T-helper 17 cell (primary cell): ENCODE measurements around the gene PRRC2B. TPM values are rescaled to one million over a fixed set of nuclear protein-coding genes. Genes with fewer than 3 reads are reported as not detected.

ENCODE experiments used
- ATAC-seq: fragments of 150-1000 bp; cut with Tn5 transposase; 2 replicates; pipeline ENCODE4 v1.10.0; 2021; ENCODE audit warnings: mild to moderate bottlenecking, moderate library complexity
- DNase-seq, 3 donors: peaks; one replicate each; pipeline versions ENCODE4 v3.0.0 to v3.0.0-alpha.2; 2020 to 2021
- H3K9me3 ChIP-seq: one replicate; pipeline ENCODE4 v1.7.0; 2013; ENCODE audit warnings: low read length, mild to moderate bottlenecking; ENCODE audit not compliant: control insufficient read depth, poor library complexity, severe bottlenecking
- H3K27ac Mint-ChIP-seq: one replicate; pipeline ENCODE4 v1.8.0; 2022; ENCODE audit warnings: mild to moderate bottlenecking, moderate library complexity, mixed read lengths
- H3K27me3 Mint-ChIP-seq: one replicate; pipeline ENCODE4 v1.8.0; 2022; ENCODE audit warnings: mixed read lengths
- H3K36me3 Mint-ChIP-seq: one replicate; pipeline ENCODE4 v1.8.0; 2022; ENCODE audit warnings: low read depth, mixed read lengths
- H3K4me1 Mint-ChIP-seq: one replicate; pipeline ENCODE4 v1.8.0; 2022; ENCODE audit warnings: mild to moderate bottlenecking, mixed read lengths
- H3K4me3 Mint-ChIP-seq: one replicate; pipeline ENCODE4 v1.8.0; 2022; ENCODE audit warnings: mild to moderate bottlenecking, moderate library complexity, mixed read lengths
- total RNA-seq, 4 donors: library from RNA in 2 of 4; stranded (reverse) in 2 of 4; gene quantifications; one replicate each; pipeline ENCODE4 v1.2.3 and lab custom pipeline; 2022 to 2026

The PRRC2B gene
- total RNA-seq, 2 donors from 2014 or later: 193 to 241 TPM

DNA sequence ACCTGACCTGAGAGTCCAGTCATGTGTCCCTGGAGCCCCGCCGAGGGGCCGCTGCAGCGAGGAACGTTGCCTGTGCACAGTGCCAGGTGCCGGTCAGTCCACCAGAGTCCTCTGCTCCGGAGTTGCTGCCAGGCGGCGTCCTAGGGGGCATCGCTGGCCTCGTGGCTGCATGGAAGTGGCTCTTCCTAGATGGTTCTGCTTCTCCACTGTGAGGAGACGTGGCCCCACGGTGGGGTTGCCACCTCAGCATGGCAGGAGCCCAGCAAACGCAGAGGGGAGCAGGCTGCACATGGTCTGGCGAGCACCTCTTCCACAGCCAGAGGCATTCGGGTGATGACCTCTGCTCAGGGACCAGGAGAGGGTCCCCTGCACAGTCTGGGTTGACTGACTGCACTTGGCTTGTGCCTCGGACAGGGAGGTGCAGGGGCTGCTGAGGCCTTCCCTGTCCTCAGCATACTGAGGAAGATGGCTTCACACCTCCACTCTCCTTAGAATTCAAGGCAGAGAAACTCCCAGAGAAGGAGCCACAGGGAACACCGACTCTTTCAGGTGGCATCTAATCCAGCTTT is 83.0 kb downstream of the PRRC2B start:
- Mint-ChIP-seq H3K36me3 (peaks cover 12% of the 10 kb centered on the region), H3K4me1 (peaks cover 5% of the 10 kb centered on the region), H3K27ac (peak overlapping the region; percentile 69), H3K27me3 (no peaks in the 10 kb centered on the region), H3K4me3 (no peak overlapping the region)
- H3K9me3 ChIP-seq: no peaks in the 10 kb centered on the region
- ATAC-seq (no peak), DNase-seq (no peak)

DNA sequence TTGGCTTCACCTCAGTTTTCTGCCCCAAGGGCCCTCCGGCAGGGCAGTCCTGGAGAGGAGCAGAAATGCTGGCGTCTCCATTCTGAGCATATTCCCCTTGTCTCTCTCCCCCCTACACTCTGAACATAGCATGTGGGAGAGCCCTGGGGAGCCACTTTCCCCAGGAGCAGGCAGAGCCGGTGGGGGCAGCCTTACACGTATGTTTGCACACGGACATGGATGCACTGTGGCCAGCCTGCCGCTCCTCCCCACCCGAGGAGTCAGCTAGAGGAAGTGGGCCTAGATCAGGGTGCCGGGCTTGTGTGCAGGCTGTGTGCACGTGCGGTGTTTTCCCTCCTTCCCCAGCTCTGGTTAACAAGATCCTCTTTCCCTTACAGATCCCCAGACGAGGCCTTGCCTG is 83.5 kb downstream of the PRRC2B start:
- no peaks in the 10 kb centered on the region for H3K9me3 ChIP-seq
- DNase-seq: no peak
- H3K4me1 Mint-ChIP-seq: peaks cover 8% of the 10 kb centered on the region
- H3K27ac Mint-ChIP-seq: peak overlapping the region; percentile 69
- H3K36me3 Mint-ChIP-seq: peaks cover 14% of the 10 kb centered on the region
- no peaks in the 10 kb centered on the region for H3K27me3 Mint-ChIP-seq
- ATAC-seq: no peak
- H3K4me3 Mint-ChIP-seq: no peak overlapping the region

DNA sequence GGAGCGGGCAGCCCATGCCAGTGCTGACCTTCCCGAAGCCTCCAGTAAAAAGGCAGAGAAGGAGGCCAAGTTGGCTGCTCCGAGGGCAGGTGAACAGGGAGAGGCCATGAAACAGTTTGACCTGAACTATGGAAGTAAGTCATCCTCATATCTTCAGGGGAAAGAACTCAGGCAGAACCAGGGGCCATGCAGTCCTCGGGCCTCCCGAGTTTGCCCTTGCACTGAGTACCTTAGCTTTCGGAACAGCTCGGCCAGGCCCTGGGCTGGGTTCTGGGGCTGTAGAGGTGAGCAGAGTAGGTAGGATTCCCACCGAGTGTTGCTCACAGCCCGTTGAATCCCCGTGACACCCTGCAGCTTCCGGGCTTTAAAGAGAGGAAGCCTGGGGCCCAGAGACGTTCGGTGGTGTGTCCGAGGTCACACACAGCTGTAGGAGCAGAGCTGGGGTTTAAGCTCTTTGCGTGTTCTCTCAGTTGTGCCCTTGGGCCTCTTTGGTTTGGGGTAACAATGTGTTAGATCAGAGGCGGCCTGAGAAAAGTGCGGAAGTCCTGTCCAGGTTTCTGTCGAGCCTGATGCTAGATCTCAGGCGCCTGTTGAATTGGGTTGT is 84.0 kb downstream of the PRRC2B start:
- H3K27me3 Mint-ChIP-seq: no peaks in the 10 kb centered on the region
- H3K36me3 Mint-ChIP-seq: peaks cover 11% of the 10 kb centered on the region
- peak overlapping the region; percentile 69 for H3K27ac Mint-ChIP-seq
- DNase-seq: no peak
- H3K4me3 Mint-ChIP-seq: no peak overlapping the region
- no peak for ATAC-seq
- H3K4me1 Mint-ChIP-seq: peaks cover 5% of the 10 kb centered on the region
- no peaks in the 10 kb centered on the region for H3K9me3 ChIP-seq

DNA sequence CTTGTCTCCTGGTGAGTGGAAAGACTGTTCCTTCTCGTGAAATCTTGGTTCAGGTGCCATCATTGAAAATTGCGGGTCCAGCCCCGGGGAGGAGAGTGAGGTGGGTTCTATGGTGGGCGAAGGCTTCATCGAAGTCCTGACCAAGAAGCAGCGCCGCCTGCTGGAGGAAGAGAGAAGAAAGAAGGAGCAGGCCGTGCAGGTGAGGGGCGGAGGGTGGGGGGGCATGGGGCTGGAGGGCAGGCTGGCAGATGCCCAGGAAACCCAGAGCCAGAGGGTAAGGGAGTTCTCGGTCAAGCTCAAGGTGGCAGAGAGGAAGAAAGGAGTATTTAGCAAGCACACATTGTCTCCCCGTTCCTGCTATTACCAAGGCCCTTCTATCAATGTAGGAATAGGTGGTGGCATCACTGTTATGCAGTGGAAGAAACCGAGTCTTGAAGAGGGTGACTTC is 84.6 kb downstream of the PRRC2B start:
- ATAC-seq (peak; percentile 59), DNase-seq (peak; percentile 33 to 52 (median 34))
- H3K27me3 Mint-ChIP-seq: no peaks in the 10 kb centered on the region
- no peaks in the 10 kb centered on the region for H3K9me3 ChIP-seq
- H3K4me3 Mint-ChIP-seq: no peak overlapping the region
- peaks cover 9% of the 10 kb centered on the region for H3K36me3 Mint-ChIP-seq
- peaks cover 5% of the 10 kb centered on the region for H3K4me1 Mint-ChIP-seq
- peak overlapping the region; percentile 69 for H3K27ac Mint-ChIP-seq

DNA sequence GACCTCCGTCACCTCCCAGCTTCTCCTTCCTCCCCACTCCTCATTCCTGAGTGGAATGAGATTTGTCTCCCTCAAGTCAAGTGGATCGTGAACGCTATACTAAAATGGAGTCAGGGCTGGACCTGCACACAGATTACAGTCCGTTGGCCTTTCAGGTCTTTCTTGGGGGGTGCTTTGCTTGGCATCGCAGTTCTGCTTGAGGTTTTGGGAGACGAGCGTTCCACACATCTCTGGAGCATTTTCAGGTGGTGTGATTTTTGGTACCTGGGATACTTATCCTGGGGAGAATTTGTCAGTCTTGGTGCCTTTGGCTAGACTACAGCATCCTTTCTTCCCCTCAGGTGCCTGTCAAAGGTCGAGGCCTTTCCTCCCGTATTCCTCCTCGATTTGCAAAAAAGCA is 85.0 kb downstream of the PRRC2B start:
- peak overlapping the region; percentile 33 for H3K4me3 Mint-ChIP-seq

DNA sequence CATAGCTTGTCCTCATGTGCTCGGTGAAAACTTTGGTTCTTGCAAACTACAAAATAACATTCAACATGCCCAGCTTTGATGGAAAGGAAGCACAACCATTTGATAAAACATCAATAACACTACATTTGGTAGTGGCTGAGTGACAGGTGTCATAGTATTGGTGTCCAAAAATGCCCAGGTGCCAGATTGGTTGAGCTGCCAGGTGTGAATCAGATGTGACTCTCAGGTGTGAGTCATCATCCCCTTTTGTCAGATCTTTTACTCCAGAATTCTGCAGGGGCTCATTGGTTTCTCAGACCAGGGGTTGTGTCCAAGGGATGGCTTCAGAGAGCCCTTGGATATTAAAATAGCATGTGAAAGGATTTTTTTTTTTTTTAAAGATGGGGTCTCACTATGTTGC is 86.4 kb downstream of the PRRC2B start:
- H3K9me3 ChIP-seq: no peaks in the 10 kb centered on the region
- DNase-seq: no peak
- Mint-ChIP-seq H3K36me3 (peaks cover 2% of the 10 kb centered on the region), H3K27me3 (no peaks in the 10 kb centered on the region), H3K27ac (no peak overlapping the region), H3K4me3 (no peak overlapping the region), H3K4me1 (peaks cover 5% of the 10 kb centered on the region)
- no peak for ATAC-seq

More for the DNA sequence above, 85.0 kb downstream of the PRRC2B start:
- Mint-ChIP-seq H3K27me3 (no peaks in the 10 kb centered on the region), H3K36me3 (peaks cover 7% of the 10 kb centered on the region), H3K4me1 (peaks cover 5% of the 10 kb centered on the region), H3K27ac (no peak overlapping the region)
- DNase-seq (no peak), ATAC-seq (no peak)
- H3K9me3 ChIP-seq: no peaks in the 10 kb centered on the region

DNA sequence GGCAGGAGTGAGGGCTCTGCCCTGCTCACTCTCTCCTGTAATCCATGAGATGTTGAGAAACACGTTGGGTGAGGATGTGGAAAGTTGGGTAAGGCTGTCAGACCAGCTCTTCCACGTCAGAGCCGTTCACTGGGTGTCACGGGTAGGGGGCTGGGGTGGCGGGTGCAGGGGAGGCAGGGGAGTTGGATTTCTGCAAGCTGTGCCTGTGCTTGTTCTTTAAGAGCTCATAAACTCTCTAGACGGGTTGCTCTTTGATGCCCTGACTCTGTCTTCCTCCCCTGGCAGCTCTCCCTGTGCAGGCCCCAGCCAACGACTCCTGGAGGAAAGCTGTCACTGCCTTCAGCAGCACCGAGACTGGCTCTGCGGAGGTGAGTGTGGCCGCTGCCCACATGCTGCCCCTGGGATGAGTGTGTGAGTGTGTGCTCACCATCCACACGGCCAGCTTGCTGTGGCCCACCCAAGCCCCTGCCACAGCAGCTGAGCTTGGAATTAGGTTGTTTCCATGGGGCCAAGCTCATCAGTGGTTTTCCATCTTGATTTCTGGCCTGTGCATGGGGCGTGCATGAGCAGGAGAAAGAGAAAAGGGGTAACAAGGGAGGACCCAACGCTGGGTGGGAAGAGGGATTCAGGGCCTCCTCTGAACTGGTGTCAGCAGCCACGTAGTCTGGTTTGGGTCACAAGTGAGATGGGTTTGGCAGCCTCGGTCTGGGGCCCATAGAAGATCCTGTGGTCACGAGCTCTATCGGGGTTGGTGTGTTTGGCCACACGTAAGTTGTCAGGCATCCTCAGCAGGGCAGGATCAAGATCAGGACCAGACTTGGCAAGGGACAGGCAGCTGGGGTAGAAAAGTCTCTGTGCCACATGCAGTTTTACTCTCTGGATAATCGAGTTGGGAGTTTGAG is 87.8 kb downstream of the PRRC2B start:
- H3K9me3 ChIP-seq: no peaks in the 10 kb centered on the region
- Mint-ChIP-seq H3K36me3 (peaks cover 3% of the 10 kb centered on the region), H3K4me1 (peaks cover 5% of the 10 kb centered on the region), H3K27me3 (no peaks in the 10 kb centered on the region), H3K27ac (no peak overlapping the region), H3K4me3 (peak overlapping the region; percentile 56)
- ATAC-seq (no peak), DNase-seq (no peak)

DNA sequence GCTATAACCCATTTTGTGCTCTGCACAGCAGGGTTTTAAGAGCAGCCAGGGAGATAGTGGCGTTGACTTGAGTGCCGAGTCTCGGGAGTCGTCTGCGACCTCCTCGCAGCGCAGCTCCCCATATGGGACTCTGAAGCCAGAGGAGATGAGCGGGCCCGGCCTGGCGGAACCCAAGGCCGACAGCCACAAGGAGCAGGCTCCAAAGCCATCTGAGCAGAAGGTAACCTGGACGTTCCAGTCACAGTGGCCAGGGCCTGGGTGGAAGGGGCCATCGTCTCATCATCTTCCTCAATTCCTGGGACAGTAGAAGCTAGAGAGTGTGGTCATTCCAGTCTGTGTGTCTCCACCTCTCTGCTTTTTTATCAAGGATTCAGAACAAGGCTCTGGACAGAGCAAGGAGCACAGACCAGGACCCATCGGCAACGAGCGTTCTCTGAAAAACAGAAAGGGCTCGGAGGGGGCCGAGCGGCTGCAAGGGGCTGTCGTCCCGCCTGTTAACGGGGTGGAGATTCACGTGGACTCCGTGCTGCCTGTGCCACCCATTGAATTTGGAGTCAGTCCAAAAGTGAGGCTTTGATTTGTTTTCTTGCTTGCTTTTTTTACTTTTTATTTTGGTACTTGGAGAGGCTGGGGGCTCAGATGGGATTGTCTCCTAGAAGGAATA is 88.6 kb downstream of the PRRC2B start:
- Mint-ChIP-seq H3K27ac (peak overlapping the region; percentile 72), H3K27me3 (no peaks in the 10 kb centered on the region), H3K4me3 (peak overlapping the region; percentile 56), H3K36me3 (peaks cover 5% of the 10 kb centered on the region), H3K4me1 (peaks cover 5% of the 10 kb centered on the region)
- ATAC-seq: no peak
- no peaks in the 10 kb centered on the region for H3K9me3 ChIP-seq
- no peak for DNase-seq

DNA sequence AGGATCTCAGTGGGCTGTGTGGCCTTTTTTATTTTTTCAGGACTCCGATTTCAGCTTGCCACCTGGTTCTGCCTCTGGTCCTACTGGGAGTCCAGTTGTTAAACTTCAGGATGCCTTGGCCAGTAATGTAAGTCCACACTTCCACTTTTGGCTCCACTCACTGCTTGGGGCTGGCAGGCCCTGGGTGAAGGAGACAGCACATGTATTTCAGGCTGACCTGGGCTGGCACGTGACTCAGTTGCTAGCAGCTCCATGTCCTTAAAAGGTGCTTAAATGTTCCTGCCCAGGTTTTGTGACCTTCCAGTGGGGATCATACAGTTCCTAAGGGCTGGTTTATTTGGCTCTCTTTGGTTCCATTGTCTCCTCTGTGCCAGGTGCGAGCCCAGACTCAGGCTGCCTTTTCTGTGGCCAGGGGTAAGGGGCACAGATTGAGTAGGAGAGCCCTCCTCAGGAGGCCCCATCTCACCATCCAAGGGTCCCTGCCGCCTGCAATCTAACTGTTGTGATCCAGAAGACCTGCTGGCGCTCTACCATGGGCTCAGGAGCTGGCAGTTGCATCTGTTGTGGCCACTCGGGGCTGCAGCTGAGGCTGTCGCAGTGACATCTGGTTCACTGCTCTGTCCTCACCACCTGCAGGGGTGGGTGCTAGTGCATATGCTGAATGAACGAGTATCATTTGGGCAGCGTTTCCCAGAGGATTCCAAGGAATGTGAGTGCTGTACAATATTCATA is 89.6 kb downstream of the PRRC2B start:
- Mint-ChIP-seq H3K4me1 (peaks cover 3% of the 10 kb centered on the region), H3K36me3 (peaks cover 6% of the 10 kb centered on the region), H3K4me3 (no peak overlapping the region), H3K27me3 (no peaks in the 10 kb centered on the region), H3K27ac (peak overlapping the region; percentile 72)
- H3K9me3 ChIP-seq: no peaks in the 10 kb centered on the region
- ATAC-seq (no peak), DNase-seq (no peak)

DNA sequence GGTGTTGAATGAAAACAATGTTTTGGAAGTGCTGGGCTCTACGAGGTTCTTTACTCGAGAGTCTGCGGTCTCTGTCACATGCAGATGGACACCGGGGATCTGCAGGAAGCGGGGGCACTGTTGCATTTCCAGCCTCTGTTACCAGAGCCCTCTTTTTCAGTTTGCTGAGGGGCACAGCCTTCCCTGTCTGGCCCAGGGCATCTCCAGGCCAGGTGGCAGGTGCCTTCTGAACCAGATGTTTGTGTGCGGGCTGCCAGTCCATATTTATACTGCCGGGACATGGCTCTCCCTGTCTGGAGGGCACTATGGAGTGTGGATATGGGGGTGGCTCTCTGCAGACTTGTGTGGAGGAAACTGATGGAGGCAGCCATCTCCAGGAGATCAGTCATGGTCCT is 90.2 kb downstream of the PRRC2B start:
- DNase-seq: no peak
- H3K36me3 Mint-ChIP-seq: peaks cover 9% of the 10 kb centered on the region

DNA sequence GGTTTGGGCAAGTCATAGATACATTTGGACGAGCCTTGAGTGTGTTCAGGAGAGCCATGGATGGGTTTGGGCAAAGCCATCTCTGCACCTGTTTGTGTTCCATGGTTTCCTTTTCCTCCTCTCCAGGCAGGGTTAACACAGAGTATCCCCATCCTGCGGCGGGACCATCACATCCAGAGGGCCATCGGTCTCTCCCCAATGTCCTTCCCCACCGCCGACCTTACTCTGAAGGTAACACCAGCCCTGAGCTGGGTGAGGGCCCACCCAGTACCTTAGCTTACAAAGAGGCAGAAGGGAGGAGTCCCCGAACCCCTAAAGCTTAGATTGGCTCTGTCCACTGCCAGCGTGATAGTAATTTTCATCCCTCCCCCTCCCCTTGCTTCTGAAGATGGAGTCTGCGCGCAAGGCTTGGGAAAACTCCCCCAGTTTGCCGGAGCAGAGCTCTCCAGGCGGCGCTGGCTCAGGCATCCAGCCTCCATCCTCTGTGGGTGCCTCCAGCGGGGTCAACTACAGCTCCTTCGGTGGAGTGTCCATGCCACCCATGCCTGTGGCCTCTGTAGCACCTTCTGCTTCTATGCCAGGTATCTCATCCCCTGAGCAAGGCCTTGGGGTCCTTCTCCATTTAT is 90.8 kb downstream of the PRRC2B start:
- DNase-seq (no peak), ATAC-seq (no peak)
- Mint-ChIP-seq H3K36me3 (peaks cover 12% of the 10 kb centered on the region), H3K4me3 (no peak overlapping the region), H3K4me1 (peaks cover 8% of the 10 kb centered on the region), H3K27ac (no peak overlapping the region), H3K27me3 (no peaks in the 10 kb centered on the region)
- H3K9me3 ChIP-seq: no peaks in the 10 kb centered on the region

More for the DNA sequence above, 90.2 kb downstream of the PRRC2B start:
- Mint-ChIP-seq H3K4me3 (no peak overlapping the region), H3K4me1 (peaks cover 8% of the 10 kb centered on the region), H3K27ac (no peak overlapping the region), H3K27me3 (no peaks in the 10 kb centered on the region)
- no peak for ATAC-seq
- no peaks in the 10 kb centered on the region for H3K9me3 ChIP-seq

DNA sequence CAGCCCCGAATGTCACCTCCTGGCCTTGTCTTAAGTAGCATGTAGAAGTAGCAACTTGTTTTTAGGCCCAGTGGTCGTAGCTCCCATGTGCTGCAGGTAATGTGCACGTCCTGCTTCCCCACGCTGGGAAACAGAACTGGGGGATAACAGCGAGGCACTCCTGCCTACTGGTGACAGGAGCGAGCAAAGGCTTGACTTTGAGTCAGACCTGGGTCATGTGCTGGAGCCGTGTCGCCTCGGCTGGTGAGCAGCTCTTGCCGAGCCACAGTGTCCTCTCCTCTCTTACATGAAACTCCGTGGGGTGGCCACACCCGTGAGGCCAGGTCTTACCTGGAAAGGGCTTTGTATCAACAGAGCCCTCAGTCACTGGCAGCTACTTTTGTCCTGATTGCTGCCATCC is 91.3 kb downstream of the PRRC2B start:
- ATAC-seq (no peak), DNase-seq (no peak)
- H3K27me3 Mint-ChIP-seq: no peaks in the 10 kb centered on the region
- H3K36me3 Mint-ChIP-seq: peaks cover 15% of the 10 kb centered on the region
- H3K27ac Mint-ChIP-seq: no peak overlapping the region
- H3K9me3 ChIP-seq: no peaks in the 10 kb centered on the region
- H3K4me3 Mint-ChIP-seq: no peak overlapping the region
- peaks cover 13% of the 10 kb centered on the region for H3K4me1 Mint-ChIP-seq
